ENCODE results near the gene WFDC1.

The WFDC1 gene

DNA sequence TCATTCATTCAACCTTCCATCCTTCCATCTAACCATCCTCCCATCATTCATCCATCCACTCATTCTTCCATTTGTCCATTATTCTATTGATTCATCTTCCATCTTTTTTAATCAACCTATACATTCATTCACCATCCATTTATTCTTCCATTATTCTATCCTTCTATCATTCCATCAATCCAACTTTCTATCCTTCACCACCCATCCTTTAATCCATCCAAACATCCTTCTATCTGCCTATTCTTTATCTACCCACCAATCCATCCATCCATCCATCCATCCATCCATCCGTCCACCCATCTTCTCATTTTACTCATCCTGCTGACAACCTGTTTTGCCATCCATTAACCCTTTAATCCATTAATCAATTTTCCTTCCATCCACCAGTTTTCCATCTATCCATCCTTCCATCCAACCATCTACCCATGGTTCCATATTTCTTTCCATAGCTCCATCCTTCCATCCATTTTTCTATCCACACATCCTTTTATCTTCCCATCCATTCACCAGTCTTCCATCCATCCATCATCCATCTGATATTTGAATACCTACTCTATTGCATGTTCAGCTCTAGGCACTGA is 21.8 kb upstream of the WFDC1 start:
- DNase-seq (ENCODE audit: low read depth), result no peak

DNA sequence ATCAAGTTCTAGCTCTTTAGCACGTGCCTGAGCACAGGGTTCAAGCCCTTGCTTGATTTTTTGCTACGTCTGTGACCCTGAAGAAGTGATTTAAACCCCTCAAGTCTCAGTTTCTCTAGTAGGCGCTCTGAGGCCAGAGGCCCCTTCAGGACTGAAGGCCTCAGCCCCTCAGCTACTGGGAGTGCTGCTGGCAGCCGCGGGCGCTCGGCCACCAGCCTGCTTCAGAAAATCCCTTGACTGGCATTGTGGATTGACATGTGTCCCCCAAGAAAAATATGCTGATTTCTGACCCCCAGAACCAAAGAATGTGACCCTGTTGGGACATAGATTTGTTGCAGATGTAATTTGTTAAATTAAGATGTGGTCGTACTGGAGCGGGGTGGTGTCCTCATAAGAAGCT is 20.2 kb upstream of the WFDC1 start:
- DNase-seq (ENCODE audit: low read depth), result no peak

GRCh38 chr16:84275585-84276151 is 19.0 kb upstream of the WFDC1 start:
- DNase-seq (ENCODE audit: low read depth), result no peak

- peak; percentile 21 for DNase-seq (ENCODE audit: low read depth)
Measured at GRCh38 chr16:84277244-84277823, 17.3 kb upstream of the WFDC1 start.

- no peak for DNase-seq (ENCODE audit: low read depth)
Measured at GRCh38 chr16:84278333-84278732, 16.3 kb upstream of the WFDC1 start.

- DNase-seq (ENCODE audit: low read depth), result no peak
Measured at GRCh38 chr16:84278968-84279367, 15.7 kb upstream of the WFDC1 start.

DNA sequence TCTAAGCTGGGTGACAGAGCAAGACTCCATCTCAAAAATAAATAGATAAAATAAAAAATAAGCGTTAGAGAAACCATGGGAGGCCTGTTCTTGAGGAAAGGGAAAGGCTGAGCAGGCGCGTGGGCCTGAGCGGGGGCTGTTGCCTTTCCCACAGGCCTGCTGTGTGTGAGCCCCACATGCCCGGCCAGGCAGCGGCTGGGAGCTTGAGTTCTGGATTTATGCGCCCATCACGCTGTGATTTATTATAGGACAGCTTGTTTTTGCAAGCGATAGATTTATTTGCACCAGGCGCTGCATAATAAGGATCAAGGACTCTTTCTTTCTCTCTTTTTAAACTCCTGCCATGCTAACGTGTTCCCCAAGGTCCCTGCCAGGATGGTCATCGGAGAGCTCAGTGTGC is 14.8 kb upstream of the WFDC1 start:
- no peak for DNase-seq (ENCODE audit: low read depth)

- DNase-seq (ENCODE audit: low read depth), result no peak
Measured at GRCh38 chr16:84281074-84281473, 13.6 kb upstream of the WFDC1 start.

- no peak for DNase-seq (ENCODE audit: low read depth)
Measured at GRCh38 chr16:84282533-84282932, 12.1 kb upstream of the WFDC1 start.

- no peak for DNase-seq (ENCODE audit: low read depth)
Measured at GRCh38 chr16:84283314-84284153, 11.1 kb upstream of the WFDC1 start.

GRCh38 chr16:84284154-84284722 is 10.4 kb upstream of the WFDC1 start:
- DNase-seq (ENCODE audit: low read depth), result no peak

DNA sequence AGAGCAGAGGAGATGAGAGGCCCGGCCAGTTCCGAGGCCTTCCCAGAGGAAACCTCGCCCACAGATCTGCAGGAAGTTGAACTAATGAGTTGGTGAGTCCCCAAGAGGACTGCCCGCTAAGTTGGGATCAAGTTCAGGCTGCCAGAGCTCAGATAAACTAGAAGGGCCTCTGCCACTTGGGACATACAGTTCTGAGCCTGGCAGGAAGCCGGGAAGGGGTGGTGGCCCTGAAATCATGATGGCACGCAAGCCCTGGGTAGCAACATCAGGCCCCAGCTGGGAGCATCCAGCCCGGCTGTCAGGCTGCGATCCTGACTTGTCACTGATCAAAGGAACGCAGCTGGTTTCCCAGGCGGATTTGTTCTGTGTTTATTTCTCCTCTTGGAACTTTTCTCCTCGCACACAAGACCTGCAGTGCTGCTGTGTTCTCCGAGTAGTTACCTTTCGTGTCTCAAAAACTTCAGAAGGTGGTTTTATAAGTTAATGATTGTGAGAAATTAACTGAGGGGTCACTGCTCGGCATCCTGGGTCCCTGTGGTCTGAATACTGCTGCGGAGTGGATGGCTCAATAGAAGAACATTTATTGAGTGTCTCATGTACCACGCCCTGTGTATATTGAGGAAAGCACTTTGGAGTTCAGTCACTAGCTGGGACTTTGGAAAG is 8.0 kb upstream of the WFDC1 start:
- no peak for DNase-seq (ENCODE audit: low read depth)

DNA sequence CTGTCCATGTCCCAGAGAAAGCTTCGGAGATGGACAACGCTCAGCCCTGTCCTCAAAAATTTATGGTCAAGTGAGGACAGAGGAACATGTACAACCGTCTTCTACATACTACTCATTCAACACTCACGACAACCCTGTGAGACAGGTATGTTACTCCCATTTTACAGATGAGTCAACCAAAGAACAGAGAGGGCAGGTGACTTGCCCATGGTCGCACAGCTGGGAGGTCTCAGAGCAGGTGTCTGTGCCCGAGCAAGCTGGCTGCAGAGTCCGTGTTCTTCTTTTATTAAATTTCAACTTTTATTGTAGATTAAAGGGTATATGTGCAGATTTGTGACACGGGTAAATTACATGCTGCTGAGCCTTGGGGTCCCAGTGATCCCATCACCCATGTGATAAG is 5.8 kb upstream of the WFDC1 start:
- no peak for DNase-seq (ENCODE audit: low read depth)

DNA sequence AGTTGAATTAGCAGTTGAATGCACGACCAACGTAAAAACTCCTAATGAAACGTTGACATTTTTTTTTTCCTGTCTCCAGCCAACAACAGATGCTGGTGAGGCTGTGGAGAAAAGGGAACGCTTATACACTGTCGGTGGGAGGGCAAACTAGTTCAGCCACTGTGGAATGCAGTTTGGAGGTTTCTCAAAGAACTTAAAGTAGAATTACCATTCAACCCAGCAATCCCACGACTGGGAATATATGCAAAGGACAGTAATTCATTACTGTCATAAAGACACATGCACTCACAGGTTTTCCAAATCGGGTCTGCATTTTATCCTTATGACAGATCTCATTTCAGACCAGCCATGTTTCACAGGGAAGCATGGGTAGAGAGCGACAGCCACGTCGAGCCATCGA is 3.5 kb upstream of the WFDC1 start:
- no peak for DNase-seq (ENCODE audit: low read depth)

- DNase-seq (ENCODE audit: low read depth), result no peak
Measured at GRCh38 chr16:84292011-84292410, 2.7 kb upstream of the WFDC1 start.

- DNase-seq (ENCODE audit: low read depth), result no peak
Measured at GRCh38 chr16:84293406-84293805, 1.3 kb upstream of the WFDC1 start.

GRCh38 chr16:84294117-84294516 is 561 bp upstream of the WFDC1 start:
- DNase-seq (ENCODE audit: low read depth), result no peak

DNA sequence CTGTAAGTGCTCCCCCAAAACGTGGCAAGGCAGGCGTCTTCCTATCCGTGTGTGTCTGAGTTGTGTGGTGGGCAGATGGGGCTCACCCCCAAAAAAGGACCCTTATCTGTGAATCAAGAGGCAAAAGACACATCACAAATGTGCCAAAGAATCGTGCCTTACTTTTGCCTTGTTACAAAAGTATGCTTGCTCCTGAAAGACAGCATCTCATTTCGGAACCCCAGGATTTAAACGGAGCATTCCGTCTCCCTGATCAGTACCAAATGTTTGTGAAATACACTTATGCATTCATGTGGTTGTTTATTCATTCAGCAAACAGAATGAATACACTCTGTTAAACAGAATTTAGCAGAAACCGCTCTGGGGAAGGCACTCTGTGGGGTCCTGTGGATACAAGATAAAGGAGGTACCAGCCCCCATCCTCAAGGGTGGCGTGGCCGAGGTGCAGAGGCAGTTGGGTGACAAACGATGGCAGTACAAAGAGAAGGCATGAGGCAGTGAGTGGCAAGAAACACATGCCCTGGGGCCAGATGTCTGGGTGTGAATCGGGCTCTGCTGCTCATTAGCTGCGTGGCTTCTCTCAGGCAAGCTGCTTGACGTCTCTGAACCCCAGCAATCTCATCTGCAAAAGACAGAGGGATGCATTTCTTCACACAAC is 654 bp downstream of the WFDC1 start:
- no peak for DNase-seq (ENCODE audit: low read depth)

DNA sequence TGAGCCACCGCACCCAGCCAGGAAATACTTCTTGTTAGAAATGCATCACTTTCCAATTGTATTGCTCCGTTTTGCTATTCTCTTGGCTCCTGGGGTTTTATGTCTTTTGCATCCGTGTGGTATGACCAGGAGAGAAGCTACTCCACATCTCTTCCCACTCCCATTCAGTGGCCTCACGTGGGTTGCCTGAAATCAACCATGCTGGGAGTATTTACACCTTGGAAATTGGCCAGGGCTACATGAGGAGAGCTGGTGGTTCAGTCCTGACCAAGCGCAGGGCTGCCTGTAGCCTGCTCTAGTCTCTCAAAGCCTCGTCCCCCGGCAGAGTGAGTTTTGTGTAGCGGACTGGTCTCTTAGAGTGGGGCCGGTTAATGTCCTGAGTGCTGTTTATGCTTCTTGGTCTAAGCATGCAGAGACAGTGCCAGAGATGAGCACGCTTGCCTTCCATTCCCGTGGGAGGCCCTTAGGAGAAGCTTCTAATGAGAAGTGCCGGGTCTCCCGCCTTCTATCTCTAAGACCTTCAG is 3.8 kb downstream of the WFDC1 start:
- no peak for DNase-seq (ENCODE audit: low read depth)

DNA sequence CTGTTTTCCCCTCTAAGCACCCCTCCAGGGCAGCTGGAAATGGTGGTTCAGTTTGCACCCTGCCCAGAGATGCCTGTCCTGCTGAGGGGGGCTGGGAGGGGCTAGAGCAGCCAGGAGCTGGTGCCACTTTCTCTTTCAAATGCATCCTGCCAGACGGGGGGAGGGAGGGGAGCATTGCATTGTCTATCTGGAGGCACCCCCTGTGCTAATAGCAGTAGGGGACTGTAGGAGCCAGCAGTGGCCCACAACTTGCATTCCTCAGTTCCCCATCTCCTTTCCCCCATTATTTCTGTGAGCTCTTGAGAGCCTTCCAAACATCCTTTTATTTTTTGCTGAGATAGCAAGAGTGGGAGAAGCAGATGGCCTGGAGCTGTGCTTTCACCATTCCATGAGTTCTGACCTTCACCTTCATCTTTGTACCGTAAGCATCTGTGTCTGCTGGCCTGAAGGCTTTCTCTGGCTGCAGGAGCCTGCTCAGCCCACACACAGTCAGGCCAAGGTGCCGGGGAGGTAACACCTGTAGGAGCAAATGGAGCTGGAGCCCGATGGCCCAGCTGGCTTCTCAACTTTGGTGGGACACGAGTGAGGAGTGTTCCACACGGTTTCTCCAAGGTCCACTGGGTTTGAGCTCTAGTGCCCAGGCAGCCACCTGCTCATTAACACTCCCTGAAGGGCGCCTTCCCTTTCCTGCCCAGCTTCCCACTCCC is 5.2 kb downstream of the WFDC1 start:
- no peak for DNase-seq (ENCODE audit: low read depth)

Measured in T-helper 22 cell (primary cell).